Duodenal mucosa (tissue), 2 donors: Measurements from ENCODE around the gene FSTL4.

ENCODE experiments used
- H3K27ac ChIP-seq: one replicate; pipeline ENCODE4 v1.7.0; 2013; ENCODE audit warnings: low read depth, low read length
- H3K27me3 ChIP-seq, 2 donors: one replicate each; pipeline ENCODE4 v1.7.0; 2013; ENCODE audit warnings: low read length in 2 of 2, control low read depth in 1 of 2; ENCODE audit not compliant: insufficient read depth in 2 of 2, control insufficient read depth in 1 of 2
- H3K36me3 ChIP-seq, 2 donors: one replicate each; pipeline ENCODE4 v1.7.0; 2013; ENCODE audit warnings: low read length in 2 of 2, control low read depth in 1 of 2; ENCODE audit not compliant: insufficient read depth in 2 of 2, control insufficient read depth in 1 of 2
- H3K4me1 ChIP-seq, 2 donors: one replicate each; pipeline ENCODE4 v1.7.0; 2013; ENCODE audit warnings: low read length in 2 of 2, control low read depth in 1 of 2; ENCODE audit not compliant: insufficient read depth in 2 of 2, control insufficient read depth in 1 of 2
- H3K4me3 ChIP-seq, 2 donors: one replicate each; pipeline ENCODE4 v1.7.0; 2013; ENCODE audit warnings: low read length in 2 of 2, low read depth in 1 of 2
- H3K9ac ChIP-seq, 2 donors: one replicate each; pipeline ENCODE4 v1.7.0; 2013; ENCODE audit warnings: low read length in 2 of 2, low read depth in 1 of 2
- H3K9me3 ChIP-seq, 2 donors: one replicate each; pipeline ENCODE4 v1.7.0; 2013; ENCODE audit warnings: low read length in 2 of 2, control low read depth in 1 of 2; ENCODE audit not compliant: control insufficient read depth in 1 of 2

The FSTL4 gene

GRCh38 chr5:133242221-133242835 lies 370.0 kb downstream of the FSTL4 start:
- Histone ChIP-seq H3K9me3 (no peaks in the 10 kb centered on the region), H3K9ac (no peak overlapping the region), H3K4me1 (peaks cover 6 to 11% of the 10 kb centered on the region in 2 donors), H3K4me3 (no peak overlapping the region), H3K36me3 (no peaks in the 10 kb centered on the region), H3K27me3 (no peaks in the 10 kb centered on the region), H3K27ac (no peak overlapping the region)

- no peak overlapping the region for H3K27ac ChIP-seq
- H3K9me3 ChIP-seq: no peaks in the 10 kb centered on the region
- H3K9ac ChIP-seq: no peak overlapping the region
- no peaks in the 10 kb centered on the region for H3K27me3 ChIP-seq
- no peak overlapping the region for H3K4me3 ChIP-seq
- no peaks in the 10 kb centered on the region for H3K36me3 ChIP-seq
- peaks cover 6 to 11% of the 10 kb centered on the region in 2 donors for H3K4me1 ChIP-seq
Measured at GRCh38 chr5:133241179-133242092, 370.9 kb downstream of the FSTL4 start.

GRCh38 chr5:133240425-133241091 lies 371.8 kb downstream of the FSTL4 start:
- Histone ChIP-seq H3K9me3 (no peaks in the 10 kb centered on the region), H3K36me3 (no peaks in the 10 kb centered on the region), H3K27me3 (no peaks in the 10 kb centered on the region), H3K9ac (no peak overlapping the region), H3K4me1 (peaks cover 9 to 16% of the 10 kb centered on the region in 2 donors), H3K27ac (no peak overlapping the region), H3K4me3 (no peak overlapping the region)

- Histone ChIP-seq H3K27ac (no peak overlapping the region), H3K27me3 (no peaks in the 10 kb centered on the region), H3K4me1 (peaks cover 3 to 9% of the 10 kb centered on the region in 2 donors), H3K4me3 (no peak overlapping the region), H3K9me3 (no peaks in the 10 kb centered on the region), H3K36me3 (no peaks in the 10 kb centered on the region), H3K9ac (no peak overlapping the region)
Measured at GRCh38 chr5:133238426-133239205, 373.7 kb downstream of the FSTL4 start.

GRCh38 chr5:133236976-133237375 lies 375.4 kb downstream of the FSTL4 start:
- no peak overlapping the region for H3K27ac ChIP-seq
- H3K27me3 ChIP-seq: no peaks in the 10 kb centered on the region
- no peak overlapping the region for H3K9ac ChIP-seq
- no peak overlapping the region for H3K4me3 ChIP-seq
- no peaks in the 10 kb centered on the region for H3K36me3 ChIP-seq
- H3K4me1 ChIP-seq: peaks cover 13 to 26% of the 10 kb centered on the region in 2 donors
- H3K9me3 ChIP-seq: no peaks in the 10 kb centered on the region

- no peaks in the 10 kb centered on the region for H3K27me3 ChIP-seq
- H3K9me3 ChIP-seq: no peaks in the 10 kb centered on the region
- H3K4me3 ChIP-seq: no peak overlapping the region
- H3K9ac ChIP-seq: no peak overlapping the region
- no peaks in the 10 kb centered on the region for H3K36me3 ChIP-seq
- H3K27ac ChIP-seq: no peak overlapping the region
- peaks cover 18 to 28% of the 10 kb centered on the region in 2 donors for H3K4me1 ChIP-seq
Measured at GRCh38 chr5:133236541-133236951, 375.8 kb downstream of the FSTL4 start.

- no peaks in the 10 kb centered on the region for H3K9me3 ChIP-seq
- no peaks in the 10 kb centered on the region for H3K36me3 ChIP-seq
- peaks cover 20 to 33% of the 10 kb centered on the region in 2 donors for H3K4me1 ChIP-seq
- no peak overlapping the region for H3K27ac ChIP-seq
- H3K4me3 ChIP-seq: no peak overlapping the region
- no peak overlapping the region for H3K9ac ChIP-seq
- H3K27me3 ChIP-seq: no peaks in the 10 kb centered on the region
Measured at GRCh38 chr5:133235696-133236426, 376.5 kb downstream of the FSTL4 start.

GRCh38 chr5:133234911-133235310 lies 377.4 kb downstream of the FSTL4 start:
- Histone ChIP-seq H3K4me3 (no peak overlapping the region), H3K27me3 (no peaks in the 10 kb centered on the region), H3K27ac (no peak overlapping the region), H3K9ac (no peak overlapping the region), H3K9me3 (no peaks in the 10 kb centered on the region), H3K4me1 (peaks cover 20 to 30% of the 10 kb centered on the region in 2 donors), H3K36me3 (no peaks in the 10 kb centered on the region)

GRCh38 chr5:133234273-133234672 lies 378.1 kb downstream of the FSTL4 start:
- no peaks in the 10 kb centered on the region for H3K9me3 ChIP-seq
- H3K4me3 ChIP-seq: no peak overlapping the region
- no peaks in the 10 kb centered on the region for H3K27me3 ChIP-seq
- H3K9ac ChIP-seq: no peak overlapping the region
- no peaks in the 10 kb centered on the region for H3K36me3 ChIP-seq
- no peak overlapping the region for H3K27ac ChIP-seq
- peaks cover 20 to 30% of the 10 kb centered on the region in 2 donors for H3K4me1 ChIP-seq
